Measurements from ENCODE around the gene PADI1.

The PADI1 gene

DNA sequence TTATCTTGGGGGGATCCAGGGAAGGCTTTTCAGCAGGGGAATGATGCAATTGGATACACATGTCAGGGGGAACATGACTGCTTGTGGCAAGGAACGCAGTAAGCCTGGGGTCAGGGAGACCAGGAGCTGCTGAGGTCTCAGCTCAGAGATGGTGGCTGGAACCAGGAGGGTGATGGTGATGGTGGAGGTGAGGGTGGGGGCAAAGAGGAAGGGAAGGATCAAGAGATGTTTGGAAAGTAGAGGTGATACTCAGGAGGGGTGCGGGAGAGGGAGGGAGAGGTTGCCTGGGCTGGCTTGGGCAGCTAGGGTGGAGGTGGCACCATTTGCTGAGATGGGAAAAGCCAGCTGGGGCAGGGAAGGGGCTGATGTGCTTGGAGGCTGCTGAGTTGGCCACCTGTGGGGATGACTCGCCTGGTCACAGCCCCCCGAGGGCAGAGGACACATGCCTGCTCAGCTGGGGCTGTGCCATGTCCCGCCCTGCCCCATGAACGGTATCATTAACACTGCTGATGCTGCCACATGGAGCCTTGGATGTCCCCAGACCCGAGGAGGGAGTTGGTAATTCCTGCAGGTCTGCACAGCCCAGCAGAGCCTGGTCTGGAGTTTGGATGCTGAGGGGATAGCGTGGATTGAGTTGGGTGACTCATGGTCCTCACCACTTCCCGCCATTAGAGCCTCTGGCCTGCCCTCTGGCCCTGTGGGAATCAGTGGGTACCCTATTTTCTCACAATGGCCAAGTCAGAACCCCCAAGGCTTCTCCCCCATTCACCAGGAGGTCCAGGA, 6.3 kb upstream of the PADI1 start:
- no peak for DNase-seq (ENCODE audit: low read depth, low spot score)

DNA sequence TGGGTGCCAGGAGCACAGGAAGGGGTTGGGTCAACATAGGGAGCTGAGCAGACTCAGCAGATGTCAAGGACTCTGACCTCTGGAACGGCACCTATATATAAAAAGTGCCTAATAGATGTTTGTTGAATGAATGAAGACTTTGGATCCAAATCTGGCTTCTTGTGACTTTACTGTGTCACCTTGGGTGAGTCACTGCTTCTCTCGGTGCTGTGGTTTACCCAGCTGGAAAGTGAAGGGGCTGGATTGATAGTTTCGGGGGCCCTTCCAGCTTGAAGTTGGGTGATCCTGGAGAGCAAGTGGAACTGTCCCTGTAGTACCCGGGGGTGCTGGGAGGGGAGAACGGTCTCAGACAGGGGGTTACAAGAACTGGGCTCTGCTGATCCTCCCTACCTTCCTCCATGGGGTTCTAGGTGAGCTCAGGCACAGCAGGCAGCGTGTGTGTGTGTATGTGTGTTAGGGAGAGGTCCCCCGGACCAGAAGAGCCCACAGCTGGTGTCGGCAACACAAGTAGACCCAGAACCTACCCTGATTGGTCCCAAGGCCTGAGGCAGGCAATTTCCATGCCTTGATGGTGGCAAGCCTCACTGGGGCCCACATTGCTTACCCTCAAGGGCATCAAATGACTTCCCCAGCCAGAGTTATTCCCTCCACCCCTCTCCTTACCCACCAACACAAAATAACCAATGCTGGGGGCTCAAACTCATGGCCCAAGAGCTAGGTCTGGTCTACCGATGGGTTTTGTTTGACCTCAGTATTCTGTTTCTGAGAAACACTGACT, 5.5 kb upstream of the PADI1 start:
- no peak for DNase-seq (ENCODE audit: low read depth, low spot score)

DNA sequence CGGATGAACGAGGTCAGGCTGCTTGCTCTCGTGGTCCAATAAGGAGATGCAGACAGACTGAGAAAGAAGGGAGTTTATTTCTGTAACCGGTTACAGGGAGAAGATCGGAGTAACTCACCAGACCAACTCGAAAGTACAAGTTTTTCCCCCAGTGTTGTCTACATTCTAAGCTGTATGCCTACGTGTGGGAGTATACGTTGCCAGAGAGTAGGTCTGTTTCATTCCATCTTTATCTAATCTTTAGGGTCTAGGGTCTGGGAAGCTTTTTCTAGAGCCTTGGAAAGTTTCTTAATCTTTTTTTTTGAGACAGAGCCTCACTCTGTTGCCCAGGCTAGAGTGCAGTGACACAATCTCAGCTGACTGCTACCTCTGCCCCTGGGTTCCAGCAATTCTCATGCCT, 4.7 kb upstream of the PADI1 start:
- no peak for DNase-seq (ENCODE audit: low read depth, low spot score)

DNA sequence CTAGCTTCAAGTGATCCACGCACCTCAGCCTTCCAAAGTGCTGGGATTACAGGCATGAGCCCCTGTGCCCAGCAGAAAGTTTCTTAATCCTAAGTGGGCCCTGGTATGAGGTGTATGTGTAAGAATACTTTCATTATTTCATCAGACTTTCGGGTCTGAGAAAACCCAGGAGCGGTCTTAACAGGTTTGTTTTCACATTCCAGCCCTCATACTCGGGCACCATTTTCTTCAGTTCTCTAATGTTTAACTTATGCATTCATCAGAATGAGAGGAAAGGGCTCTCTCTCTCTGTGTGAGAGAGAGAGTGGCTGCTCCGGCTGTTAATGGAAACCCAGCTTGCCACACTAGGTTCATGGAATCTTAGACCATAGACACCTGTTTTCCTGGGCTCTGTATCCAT, 4.2 kb upstream of the PADI1 start:
- DNase-seq (ENCODE audit: low read depth, low spot score): no peak

DNA sequence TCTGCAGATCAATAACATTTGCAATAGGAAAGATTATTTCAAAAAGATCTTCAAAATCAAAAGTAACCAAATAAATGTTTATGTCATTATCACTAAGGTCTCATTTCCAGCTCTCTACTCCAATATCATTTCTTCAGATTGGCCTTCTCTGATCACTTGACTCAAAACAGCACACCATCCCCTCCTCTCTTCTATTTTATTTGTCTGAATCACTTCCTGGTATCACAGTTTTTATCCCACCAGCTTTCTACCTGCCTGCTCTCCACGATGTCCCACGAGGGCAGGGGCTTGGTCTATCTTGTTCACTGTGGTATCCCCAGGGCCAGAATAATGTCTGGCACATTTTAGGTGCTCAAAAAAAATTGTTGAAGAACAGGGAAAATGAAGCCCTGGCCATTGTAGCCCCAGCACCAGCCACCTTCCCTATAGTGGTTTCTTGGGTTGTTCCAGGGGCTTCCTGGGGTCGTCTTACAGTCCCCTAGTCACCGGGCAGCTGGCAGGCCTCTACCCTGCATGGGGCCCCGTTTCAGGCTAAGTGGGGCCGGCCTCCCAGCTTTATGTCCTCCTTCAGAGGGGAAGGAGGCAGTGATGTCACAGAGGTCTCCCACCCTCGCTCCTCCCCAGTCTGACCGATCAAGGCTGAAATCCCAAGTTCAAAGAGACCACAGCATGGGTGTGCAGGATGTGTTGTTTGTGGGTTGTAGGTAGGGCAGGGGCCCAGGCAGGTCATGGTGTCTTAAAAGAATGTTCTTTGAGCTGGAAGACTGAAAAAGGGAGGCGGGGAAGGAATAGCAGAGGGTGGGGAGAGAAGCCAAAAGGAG, 3.5 kb upstream of the PADI1 start:
- DNase-seq (ENCODE audit: low read depth, low spot score): peak; percentile 46

DNA sequence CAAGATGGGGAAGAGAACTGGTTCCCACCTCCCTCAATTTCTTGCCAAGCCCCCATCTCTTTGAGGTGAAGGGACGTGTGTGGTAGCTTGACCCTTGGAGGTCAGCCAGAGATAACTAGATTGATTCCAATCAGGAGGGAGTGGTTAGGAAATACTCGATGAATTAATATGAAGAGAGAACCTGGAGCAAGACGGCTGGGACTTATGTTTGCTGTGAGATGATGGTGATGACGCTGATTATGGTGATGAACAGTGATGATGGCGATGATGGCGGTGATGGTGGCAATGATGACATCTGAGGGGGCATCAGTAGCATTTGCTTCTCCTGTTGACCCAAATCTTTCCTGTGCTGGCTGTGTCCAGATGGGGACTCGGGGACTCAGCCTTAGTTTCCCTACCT, 724 bp downstream of the PADI1 start:
- DNase-seq (ENCODE audit: low read depth, low spot score): no peak

DNA sequence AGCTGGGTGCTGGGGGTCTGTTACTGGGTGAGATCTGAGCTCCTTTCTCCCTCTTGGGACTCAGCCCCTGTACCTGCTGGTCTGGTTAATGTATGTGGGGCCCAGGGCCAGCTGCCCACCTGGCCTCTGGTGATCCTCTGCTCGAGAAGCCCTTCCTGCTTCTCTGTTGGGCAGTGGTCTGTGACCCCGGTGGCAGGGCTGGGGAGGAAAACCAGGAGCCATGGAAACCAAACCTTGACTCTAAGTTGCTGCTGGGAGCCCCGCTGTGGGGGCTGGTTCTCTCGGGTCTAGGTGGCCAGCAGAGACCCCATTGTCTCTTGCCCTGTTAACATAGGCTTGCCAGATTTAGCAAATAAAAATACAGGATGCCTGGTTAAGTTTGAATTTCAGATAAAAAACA, 1.3 kb downstream of the PADI1 start:
- no peak for DNase-seq (ENCODE audit: low read depth, low spot score)

DNA sequence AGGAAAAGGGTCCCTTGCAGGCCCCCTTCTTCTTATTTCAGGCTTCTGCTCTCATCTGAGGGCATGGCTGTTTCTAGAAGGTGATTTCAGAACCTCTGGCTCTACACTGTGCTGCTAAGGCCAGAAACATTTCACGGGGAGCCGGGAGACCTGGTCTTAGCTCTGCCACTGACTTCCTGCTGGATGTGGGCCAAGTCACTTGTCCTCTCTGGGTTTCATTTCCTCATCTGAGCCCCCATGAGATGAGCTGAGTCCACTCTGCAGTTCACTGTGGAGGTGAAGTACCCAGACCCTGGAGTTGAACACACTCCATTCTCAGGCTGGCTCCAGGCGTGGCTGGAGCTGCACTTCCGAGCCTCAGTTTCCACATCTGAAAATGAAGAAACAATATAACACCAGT, 2.1 kb downstream of the PADI1 start:
- DNase-seq (ENCODE audit: low read depth, low spot score): no peak

DNA sequence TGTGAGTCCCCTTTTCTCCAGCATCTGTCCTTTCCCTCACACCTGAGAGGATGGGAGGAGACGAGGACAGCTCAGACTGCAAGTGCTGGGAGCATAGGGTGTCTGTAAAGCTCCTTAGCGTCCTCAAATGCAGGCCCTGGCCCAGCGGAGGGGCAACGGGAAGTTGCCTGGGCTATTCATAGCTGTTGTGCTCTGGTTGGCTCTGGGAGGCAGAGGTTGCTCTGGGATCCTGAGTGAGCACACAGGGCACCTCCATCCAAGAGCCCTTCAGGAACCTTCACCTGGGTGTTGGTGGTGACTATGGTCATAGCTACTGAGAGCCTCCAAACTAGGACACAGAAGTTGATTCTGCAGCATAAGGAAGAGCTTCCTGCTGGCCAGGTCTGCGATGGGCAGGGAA, 2.6 kb downstream of the PADI1 start:
- no peak for DNase-seq (ENCODE audit: low read depth, low spot score)

DNA sequence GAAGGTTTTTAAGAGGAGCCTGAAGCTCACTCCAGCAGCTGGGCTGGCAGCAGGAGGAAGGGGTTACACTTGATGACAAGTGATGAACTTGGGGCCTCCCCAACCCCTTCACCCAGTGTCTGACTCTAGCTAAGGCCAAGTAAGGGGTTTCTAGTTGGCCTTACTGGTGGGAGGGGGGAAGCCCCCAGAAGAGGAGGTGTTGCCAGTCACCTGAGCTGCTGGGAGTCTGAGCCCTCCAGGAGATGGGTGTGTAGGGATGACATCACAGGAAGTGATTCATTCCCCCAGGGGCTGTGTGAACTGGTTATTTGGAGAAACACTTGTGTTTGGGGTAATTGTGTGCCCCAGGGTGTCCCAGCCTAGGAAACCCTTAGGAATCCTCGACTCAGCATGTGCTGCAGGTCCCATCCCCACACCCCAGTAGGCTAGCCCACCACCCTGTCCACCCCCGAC, 3.1 kb downstream of the PADI1 start:
- DNase-seq (ENCODE audit: low read depth, low spot score): peak; percentile 52

DNA sequence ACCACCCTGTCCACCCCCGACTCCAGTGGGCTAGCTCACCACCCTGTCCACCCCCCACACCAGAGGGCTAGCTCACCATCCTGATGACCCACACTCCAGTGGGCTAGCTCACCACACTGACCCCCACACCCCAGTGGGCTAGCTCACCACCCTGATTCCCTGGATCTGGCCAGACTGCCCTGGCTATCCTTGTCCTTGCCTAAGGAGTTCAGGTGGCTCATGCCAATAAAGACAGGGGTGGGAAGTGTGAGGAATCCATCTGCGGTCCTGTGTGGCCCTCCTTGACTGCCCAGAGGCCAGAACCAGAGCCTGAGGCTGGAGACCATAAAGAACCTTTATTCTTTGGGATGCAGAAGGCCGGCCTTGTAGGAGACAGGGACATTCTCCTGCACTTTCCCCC, 3.6 kb downstream of the PADI1 start:
- DNase-seq (ENCODE audit: low read depth, low spot score): no peak

DNA sequence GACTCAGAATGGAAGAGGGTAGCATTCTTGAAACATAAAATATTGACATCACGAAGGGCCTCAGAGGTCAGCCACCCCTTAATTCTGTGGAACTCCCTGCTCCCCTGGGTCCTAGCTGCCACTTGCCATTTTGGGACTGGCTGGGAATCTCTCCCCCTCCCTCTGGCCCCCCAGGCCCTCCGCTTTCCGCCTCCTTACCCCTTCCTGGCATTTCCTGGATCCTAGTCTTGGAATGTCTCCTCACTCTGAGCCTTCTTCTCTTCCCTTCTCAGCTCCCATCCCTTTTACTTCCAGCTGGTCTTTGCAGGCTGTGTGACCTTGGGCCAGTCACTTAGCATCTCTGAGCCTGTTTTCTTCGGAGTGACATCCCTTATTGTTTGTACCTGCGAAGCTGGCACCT, 4.5 kb downstream of the PADI1 start:
- DNase-seq (ENCODE audit: low read depth, low spot score): no peak

DNA sequence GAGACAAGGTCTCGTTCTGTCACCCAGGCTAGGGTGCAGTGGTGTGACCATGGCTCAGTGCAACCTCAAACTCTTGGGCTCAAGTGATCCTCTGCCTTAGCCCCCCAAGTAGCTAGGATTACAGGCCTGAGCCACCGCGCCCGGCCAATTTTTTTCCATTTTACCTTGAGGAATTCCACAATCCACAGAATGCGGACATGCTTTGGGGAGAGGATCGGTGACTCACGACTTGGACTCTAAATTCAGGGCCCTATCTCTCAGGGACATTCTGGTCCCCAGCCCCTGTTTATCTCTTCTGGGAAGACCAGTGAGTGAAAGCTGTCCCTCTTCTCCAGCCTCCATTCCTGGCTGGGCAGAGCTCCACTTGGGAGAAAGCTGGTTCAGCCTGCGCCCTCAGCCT, 5.2 kb downstream of the PADI1 start:
- DNase-seq (ENCODE audit: low read depth, low spot score): no peak

DNA sequence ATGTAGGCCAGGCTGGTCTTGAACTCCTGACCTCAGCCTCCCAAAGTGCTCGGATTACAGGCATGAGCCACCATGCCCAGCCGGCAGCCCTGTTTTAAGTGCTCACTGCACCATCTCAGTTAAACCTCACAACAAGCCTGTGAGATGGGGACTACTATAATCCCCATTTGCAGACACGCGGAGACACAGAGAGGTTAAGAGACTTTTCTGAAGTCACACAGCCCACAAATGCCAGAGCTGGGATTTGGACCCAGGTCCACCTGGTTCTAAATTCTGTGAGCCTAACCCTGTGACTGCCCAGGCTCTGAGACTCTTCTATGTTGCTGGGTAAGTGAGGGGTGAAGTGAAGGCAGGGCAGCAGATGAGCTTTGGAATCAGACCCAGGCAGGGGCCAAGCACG, 6.4 kb downstream of the PADI1 start:
- DNase-seq (ENCODE audit: low read depth, low spot score): no peak

DNA sequence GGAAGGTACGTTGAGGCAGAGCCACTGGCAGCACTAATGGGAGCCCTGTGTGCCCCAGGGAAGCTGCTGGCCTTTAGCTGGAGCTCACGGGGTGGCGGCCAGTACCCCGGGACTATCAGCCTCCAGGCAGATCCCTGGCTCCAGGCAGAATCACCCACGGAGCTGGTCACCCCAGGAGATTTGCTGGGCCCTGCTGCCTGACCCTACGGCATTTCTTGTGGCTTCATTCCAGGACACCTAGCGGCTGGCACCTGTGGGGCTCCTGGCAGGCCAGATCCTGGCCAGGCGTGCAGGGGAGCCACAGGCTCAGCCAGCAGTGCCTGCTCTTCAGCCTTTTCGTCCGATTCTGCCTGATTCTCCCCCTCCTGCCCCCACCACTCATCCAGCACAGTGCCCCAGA, 7.1 kb downstream of the PADI1 start:
- DNase-seq (ENCODE audit: low read depth, low spot score): no peak

DNA sequence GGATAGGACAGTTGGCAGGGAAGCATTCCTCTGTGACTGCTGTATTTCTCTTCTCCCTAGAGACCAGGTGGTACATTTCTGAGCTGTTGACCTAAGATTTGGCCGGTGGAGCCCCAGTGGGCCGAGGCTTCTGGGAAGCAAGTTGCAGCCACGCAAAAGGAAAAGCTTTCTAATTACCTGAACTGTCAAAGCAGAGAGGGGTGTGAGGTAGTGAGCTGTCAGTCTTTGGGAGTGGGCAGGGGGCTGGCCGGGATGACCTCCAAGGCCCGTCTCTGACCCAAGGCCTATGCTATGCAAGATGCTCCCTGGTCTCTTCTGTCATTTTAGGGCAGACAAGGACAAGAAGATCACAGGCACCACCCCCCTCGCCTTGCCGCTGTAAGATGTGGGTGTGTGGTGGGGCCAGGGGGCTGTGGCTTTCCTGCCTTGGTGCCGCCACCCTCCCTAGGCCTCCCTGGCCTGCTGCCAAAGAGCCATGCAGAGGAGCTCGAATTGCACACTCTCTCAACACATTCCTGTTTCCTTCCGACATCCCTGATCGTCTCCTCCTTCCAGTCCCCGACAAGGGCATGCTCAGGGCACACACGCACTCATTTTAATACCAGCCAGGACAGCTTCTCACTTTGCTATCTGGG, 7.7 kb downstream of the PADI1 start:
- peak; percentile 86 for DNase-seq (ENCODE audit: low read depth, low spot score)

DNA sequence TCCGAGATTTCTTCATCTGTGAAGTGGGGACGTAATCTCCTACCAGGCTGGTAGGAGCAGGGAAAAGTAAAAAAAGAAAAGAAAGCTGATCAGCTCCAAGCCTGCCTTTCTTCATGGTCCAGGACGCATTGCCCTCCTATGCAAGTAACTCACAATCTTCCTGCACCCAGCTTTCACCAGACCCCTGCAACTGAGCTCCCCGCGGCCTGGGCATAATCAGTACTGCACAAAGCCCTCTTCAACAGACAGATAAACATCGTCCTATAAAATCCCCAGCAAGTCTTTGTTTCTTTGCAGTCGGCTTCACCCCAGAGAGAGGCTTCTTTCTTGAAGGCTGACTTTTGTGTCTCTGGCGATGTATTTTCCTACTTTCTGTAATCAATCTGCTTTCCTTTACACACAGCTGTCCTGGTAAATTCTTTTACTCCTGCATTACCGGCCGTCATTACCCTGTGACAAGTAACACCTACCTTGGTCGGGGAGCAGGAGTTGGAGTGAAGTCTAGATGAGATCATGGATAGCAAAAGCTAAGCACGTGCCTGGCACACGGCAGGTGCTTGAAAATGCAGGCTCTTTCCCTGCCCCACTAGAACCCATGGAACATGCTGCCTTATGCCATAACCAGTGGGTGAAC, 8.3 kb downstream of the PADI1 start:
- DNase-seq (ENCODE audit: low read depth, low spot score): no peak

DNA sequence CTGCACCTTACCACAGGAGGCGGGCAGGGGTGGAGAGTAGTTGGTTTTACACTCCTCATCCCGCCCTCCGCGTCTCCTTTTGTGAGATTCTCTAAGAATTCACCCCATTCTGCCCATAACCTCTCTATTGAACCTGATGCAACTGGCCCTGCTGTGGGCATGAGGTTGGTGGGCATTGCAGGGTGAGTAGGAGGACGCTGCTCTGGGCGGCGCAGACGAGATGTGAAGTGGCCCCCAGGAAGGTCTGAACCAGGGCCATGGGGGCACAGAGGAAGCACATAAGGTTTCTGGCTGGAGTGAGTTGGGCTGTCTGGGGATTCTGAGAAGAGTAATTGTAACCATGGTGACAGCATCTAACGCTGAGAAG, 8.8 kb downstream of the PADI1 start:
- no peak for DNase-seq (ENCODE audit: low read depth, low spot score)

DNA sequence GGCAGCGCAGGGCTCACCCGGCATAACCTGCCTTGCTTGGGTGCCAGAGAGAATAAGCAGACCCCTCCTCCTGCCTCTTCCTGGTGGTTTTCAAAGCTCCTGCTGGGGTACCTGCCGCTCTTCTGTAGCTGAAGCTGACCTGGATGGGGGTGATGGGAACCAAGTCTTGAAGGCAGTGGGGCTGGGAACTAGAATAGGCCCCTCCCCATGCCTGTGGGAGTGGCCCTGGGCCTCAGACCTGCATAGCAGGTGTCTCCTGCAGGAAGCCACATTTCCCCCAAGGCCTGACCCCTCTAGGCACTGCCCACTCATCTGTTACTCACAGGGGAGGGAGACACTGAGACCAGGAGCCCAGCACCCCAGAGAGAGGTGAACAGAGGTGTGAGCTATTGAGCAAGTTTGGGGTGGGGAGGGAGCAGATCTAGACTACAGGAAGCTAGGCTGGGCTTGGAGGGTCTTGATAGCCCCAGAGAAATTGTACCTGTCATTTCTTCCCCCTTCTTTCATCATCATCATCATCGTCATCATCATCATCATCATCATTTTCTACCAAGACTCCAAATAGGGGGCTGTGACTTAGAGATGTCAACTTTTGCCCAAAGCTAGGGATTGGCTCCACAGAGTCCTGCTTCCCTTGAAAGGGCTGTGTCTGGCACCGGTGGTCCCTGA, 10.1 kb downstream of the PADI1 start:
- no peak for DNase-seq (ENCODE audit: low read depth, low spot score)

DNA sequence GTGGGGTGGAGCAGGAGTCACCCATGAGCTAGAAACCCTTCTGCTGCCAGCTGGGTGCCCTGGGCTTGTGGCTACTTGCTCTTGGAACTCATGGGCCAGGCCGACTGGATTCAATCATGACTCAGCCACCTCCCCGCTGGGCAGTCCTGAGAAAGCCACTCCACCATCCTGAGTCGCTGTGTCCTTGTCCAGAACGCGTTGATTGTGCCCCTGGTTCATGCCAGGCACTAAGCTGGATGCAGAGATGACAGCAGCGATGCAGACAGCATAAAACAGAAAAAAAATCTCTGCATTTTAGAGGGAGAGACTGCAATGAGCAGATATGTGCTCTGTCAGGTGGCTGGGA, 10.6 kb downstream of the PADI1 start:
- peak; percentile 46 for DNase-seq (ENCODE audit: low read depth, low spot score)

DNA sequence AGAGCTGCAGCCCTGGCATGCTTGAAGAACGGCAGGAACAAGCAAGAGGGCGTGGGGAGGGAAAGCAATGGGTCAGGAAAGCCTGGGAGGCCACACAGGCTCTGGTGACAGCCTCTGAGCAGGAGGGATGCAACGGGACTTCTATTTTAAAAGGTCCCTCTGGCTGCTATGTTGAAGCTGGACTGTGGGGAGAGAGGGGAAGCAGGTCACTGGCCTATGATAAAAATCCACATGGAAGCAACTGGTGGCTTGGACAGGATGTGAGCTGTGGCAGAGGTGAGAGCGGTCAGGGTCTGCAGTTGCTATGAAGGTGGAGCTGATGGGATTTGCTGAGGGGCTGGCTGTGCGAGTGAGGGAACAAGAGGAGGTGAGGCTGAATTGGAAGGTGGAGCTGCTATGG, 11.2 kb downstream of the PADI1 start:
- DNase-seq (ENCODE audit: low read depth, low spot score): no peak

Data from astrocyte of the hippocampus (primary cell).